ENCODE results near the gene ZNF219. TPM values are rescaled to one million over a fixed set of nuclear protein-coding genes. Genes with fewer than 3 reads are reported as not detected.

Gene ZNF219
- total RNA-seq, 1 experiment from 2014 or later = 13.6 TPM

- no peak for DNase-seq (ENCODE audit: low spot score)
Measured at GRCh38 chr14:21102521-21103410, 4.3 kb upstream of the ZNF219 start.

- DNase-seq (ENCODE audit: low spot score) = no peak
Measured at GRCh38 chr14:21101802-21102413, 3.5 kb upstream of the ZNF219 start.

- DNase-seq (ENCODE audit: low spot score) = no peak
Measured at GRCh38 chr14:21100931-21101330, 2.5 kb upstream of the ZNF219 start, which contains the start of gene TMEM253. TSS of gene TMEM253 (plus strand) at chr14:21101066. CDS start at chr14:21101344, 278 bp downstream.

- DNase-seq (ENCODE audit: low spot score) = no peak
Measured at GRCh38 chr14:21099596-21099985, 1.1 kb upstream of the ZNF219 start.

GRCh38 chr14:21098892-21099595 lies 589 bp upstream of the ZNF219 start:
- DNase-seq (ENCODE audit: low spot score) = peak; percentile 17

GRCh38 chr14:21097636-21098075 lies 799 bp downstream of the ZNF219 start:
- DNase-seq (ENCODE audit: low spot score) = no peak

GRCh38 chr14:21096978-21097635 lies 1.3 kb downstream of the ZNF219 start:
- no peak for DNase-seq (ENCODE audit: low spot score)

GRCh38 chr14:21096438-21096837 lies 2.0 kb downstream of the ZNF219 start:
- DNase-seq (ENCODE audit: low spot score) = no peak

GRCh38 chr14:21095430-21096205 lies 2.8 kb downstream of the ZNF219 start:
- DNase-seq (ENCODE audit: low spot score) = no peak

- DNase-seq (ENCODE audit: low spot score) = no peak
Measured at GRCh38 chr14:21093769-21094681, 4.4 kb downstream of the ZNF219 start.

- no peak for DNase-seq (ENCODE audit: low spot score)
Measured at GRCh38 chr14:21093018-21093417, 5.4 kb downstream of the ZNF219 start.

GRCh38 chr14:21092273-21093011 lies 6.0 kb downstream of the ZNF219 start:
- peak; percentile 69 for DNase-seq (ENCODE audit: low spot score)

GRCh38 chr14:21091821-21092272 lies 6.6 kb downstream of the ZNF219 start:
- no peak for DNase-seq (ENCODE audit: low spot score)

- DNase-seq (ENCODE audit: low spot score) = no peak
Measured at GRCh38 chr14:21090940-21091663, 7.4 kb downstream of the ZNF219 start.

- DNase-seq (ENCODE audit: low spot score) = no peak
Measured at GRCh38 chr14:21090194-21090939, 8.1 kb downstream of the ZNF219 start.

GRCh38 chr14:21089877-21090193 lies 8.6 kb downstream of the ZNF219 start:
- DNase-seq (ENCODE audit: low spot score) = no peak

- DNase-seq (ENCODE audit: low spot score) = no peak
Measured at GRCh38 chr14:21089271-21089670, 9.2 kb downstream of the ZNF219 start.

GRCh38 chr14:21088687-21089086 lies 9.8 kb downstream of the ZNF219 start:
- no peak for DNase-seq (ENCODE audit: low spot score)

Data from HT-29 (cell line).